KOPT-K1 (cell line): ENCODE data around the gene NPSR1.

Experiments
- H3K27ac ChIP-seq: fragments of 200-600 bp; sonication (generic); 2 replicates; pipeline ENCODE4 v1.5.1; 2016; ENCODE audit warnings: antibody characterized with exemption, mild to moderate bottlenecking, low read depth, low read length; ENCODE audit not compliant: poor library complexity, severe bottlenecking
- H3K36me3 ChIP-seq: fragments of 200-600 bp; sonication (generic); 2 replicates; pipeline ENCODE4 v1.5.1; 2017; ENCODE audit warnings: antibody characterized with exemption, mild to moderate bottlenecking, low read length, moderate library complexity; ENCODE audit not compliant: insufficient read depth
- H3K9me3 ChIP-seq: fragments of 200-600 bp; sonication (generic); 2 replicates; pipeline ENCODE4 v1.5.1; 2017; ENCODE audit warnings: antibody characterized with exemption, low read length, mild to moderate bottlenecking; ENCODE audit not compliant: insufficient read depth, poor library complexity, severe bottlenecking

Gene NPSR1

DNA sequence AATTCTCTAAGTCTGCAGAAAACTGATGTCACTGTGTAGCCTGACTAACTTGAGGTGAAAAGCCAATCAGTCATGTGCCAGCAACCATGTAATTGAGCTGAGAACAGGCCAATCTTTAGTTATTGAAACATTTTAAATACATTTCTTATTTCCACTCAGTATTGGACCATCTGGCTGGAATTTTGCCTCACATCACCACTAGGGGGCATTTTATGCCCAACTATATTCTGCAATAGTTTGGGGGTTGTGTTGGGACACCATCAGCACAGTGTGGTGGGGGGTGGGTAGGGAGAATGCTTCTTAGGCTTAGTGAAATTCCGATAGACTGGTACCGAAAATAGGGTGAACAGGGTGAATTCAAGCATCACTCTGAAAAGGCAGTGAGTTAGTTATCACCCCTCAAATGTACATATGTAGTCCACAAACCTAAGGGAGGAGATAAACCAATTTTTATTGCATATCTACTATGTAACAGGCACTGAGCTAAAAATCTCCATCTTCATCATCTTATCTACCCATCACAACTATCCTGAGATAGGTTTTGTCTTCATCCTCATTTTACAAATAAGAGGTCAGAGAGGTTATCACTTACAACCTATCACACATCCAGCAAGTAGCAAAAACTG, 17.8 kb downstream of the NPSR1 start:
- no peaks in the 10 kb centered on the region for H3K9me3 ChIP-seq
- H3K27ac ChIP-seq = no peak overlapping the region
- H3K36me3 ChIP-seq = no peaks in the 10 kb centered on the region

DNA sequence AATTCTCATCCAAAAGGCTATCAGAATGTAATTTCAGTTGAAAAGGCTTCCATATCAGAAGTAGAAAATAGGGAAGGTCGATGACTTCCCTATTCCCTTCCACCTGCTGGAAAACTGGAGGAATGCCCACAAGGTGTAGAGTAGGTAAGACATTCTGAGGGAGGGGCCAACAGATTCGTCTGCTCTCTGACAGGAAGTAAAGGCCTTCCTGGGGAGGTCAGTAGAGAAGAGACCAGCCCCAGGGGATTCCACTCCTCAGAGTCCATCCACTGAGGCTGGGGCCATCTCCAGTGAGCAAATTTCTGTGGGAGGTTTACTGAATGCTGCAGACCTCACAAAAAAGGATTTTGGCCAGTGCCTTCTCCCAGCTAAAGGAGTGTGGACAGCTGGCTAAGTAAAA, 19.5 kb downstream of the NPSR1 start:
- H3K9me3 ChIP-seq = no peaks in the 10 kb centered on the region
- no peak overlapping the region for H3K27ac ChIP-seq
- H3K36me3 ChIP-seq = no peaks in the 10 kb centered on the region

DNA sequence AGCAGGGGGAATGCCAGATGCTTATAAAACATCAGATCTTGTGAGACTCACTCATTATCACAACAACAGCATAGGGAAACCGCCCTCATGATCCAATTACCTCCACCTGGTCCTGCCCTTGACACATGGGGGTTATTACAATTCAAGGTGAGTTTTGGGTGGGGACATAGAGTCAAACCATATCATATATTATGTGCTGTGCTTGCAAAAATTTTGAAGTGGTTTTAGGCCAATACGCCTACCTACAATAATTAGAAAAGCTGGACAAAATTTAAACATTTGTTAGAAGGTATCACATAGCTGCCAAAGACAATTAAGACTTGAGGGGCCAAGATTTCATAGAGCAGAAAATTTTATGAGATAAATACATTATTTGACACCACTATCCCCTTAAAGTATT, 29.5 kb downstream of the NPSR1 start:
- no peaks in the 10 kb centered on the region for H3K36me3 ChIP-seq
- no peaks in the 10 kb centered on the region for H3K9me3 ChIP-seq
- no peak overlapping the region for H3K27ac ChIP-seq

DNA sequence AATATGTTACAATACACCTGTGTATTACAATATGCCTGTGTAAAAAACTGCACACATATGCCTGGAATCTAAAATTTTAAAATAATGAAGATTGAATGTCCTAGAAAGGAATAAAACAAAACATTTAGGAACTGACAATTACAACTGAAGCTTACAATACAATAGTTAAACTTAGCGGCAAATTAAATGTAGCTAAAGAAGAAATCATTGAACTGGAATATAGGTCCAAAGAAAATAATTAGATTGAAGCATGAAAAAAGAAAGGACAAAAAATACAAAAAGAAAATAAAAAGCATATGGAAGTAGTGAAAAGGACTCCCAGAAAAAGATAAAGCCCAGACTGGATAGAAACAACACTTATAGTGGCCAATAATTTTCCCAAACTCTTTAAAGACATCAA, 38.4 kb downstream of the NPSR1 start:
- H3K36me3 ChIP-seq = no peaks in the 10 kb centered on the region
- no peak overlapping the region for H3K27ac ChIP-seq
- H3K9me3 ChIP-seq = peaks cover 13% of the 10 kb centered on the region

DNA sequence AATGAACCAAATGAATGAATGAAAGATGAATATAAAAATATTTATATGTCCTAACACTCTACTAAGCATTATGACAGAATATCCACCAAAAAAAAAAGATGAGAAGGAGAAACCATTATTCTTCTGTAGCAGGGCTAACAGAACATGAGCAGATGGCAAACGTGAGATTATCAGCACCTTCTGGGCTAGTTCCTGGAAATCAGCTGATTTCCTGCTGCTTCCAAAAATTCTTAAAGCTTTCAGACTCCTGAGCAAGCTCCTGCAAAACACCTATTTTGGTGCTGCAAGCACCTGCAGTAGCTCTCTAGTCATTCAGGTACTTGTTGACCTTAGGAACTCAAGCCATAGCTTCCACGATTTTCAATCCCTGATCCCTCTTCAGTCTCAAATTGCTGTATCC, 51.8 kb downstream of the NPSR1 start:
- H3K36me3 ChIP-seq = no peaks in the 10 kb centered on the region
- H3K27ac ChIP-seq = no peak overlapping the region

DNA sequence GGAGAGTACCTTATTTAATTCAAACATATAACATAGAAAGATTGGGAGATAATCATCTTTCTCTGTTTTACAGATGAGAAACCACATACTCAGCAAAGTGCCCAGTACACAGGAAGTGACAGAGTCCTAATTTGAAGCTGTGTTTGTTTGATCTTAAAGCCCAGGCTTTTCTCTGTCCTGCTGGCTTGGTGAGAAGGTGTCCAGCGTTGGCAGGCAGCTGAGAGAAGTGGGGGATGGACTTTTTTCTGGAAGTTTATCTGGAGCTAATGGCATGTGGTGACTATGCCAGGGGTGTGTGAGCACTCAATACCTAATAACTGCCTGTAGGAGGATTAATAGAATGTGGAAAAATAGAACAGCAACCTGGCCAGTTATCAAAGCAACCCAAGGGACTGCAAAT, 60.8 kb downstream of the NPSR1 start:
- Histone ChIP-seq H3K27ac (no peak overlapping the region), H3K36me3 (no peaks in the 10 kb centered on the region)

More for the DNA sequence above, 51.8 kb downstream of the NPSR1 start:
- no peaks in the 10 kb centered on the region for H3K9me3 ChIP-seq

DNA sequence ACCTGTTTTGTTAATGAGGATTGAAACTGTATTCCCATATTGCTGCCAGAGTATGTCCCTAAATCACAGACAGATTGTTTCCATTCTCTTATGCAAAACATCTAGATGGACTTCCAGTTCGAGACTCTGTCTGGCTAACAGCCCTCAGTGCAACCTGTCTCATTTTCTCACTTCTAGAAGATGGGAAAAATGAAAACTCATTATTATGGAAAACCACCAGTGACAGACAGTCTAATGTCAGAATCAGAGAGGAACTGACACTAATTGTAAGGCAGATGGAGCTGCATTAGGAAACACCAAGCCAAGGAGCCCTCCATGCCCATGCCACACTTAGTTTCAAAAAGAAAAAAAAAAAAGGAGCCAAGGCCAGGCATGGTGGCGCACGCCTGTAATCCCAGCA, 61.6 kb downstream of the NPSR1 start:
- H3K36me3 ChIP-seq = no peaks in the 10 kb centered on the region
- no peaks in the 10 kb centered on the region for H3K9me3 ChIP-seq
- H3K27ac ChIP-seq = no peak overlapping the region

More for the DNA sequence above, 60.8 kb downstream of the NPSR1 start:
- H3K9me3 ChIP-seq = no peaks in the 10 kb centered on the region

DNA sequence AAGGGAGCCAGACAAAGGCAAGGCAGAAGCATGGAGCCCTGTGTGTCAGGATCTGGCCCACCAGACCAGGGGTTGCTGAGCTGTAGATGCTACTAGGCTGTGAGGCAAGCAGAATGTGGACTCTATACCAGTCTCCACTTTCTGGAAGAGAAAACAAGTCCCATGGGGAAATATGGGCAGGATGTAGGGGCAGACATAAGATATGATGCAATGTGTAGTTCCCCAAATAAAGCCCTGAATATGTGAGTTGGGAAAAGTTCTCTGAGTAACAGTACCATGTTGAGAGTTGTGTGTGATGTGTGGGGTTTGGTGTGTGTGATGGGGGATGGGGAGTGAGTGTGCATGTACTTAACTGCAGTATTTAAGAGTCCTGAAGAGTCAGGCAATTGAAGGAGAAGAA, 62.3 kb downstream of the NPSR1 start:
- no peak overlapping the region for H3K27ac ChIP-seq
- H3K36me3 ChIP-seq = no peaks in the 10 kb centered on the region
- no peaks in the 10 kb centered on the region for H3K9me3 ChIP-seq

DNA sequence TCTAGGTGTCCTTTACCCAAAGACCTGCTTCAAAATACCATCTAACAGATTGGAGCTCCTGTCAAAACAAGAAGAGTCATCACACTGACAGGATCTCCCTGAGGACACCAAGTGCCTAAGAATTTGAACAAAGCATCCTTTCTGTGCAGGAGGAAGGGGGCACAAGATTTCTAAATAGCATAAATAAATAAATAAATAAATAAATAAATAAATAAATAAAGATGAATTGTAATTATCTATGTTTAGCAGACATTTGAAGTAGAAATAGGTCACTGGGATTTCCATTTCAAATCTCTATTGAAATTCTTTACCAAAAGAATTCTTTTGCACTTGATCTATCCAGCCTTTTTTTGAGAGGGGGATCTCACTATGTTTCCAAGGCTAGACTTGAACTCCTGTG, 65.3 kb downstream of the NPSR1 start:
- Histone ChIP-seq H3K9me3 (no peaks in the 10 kb centered on the region), H3K36me3 (no peaks in the 10 kb centered on the region), H3K27ac (no peak overlapping the region)

DNA sequence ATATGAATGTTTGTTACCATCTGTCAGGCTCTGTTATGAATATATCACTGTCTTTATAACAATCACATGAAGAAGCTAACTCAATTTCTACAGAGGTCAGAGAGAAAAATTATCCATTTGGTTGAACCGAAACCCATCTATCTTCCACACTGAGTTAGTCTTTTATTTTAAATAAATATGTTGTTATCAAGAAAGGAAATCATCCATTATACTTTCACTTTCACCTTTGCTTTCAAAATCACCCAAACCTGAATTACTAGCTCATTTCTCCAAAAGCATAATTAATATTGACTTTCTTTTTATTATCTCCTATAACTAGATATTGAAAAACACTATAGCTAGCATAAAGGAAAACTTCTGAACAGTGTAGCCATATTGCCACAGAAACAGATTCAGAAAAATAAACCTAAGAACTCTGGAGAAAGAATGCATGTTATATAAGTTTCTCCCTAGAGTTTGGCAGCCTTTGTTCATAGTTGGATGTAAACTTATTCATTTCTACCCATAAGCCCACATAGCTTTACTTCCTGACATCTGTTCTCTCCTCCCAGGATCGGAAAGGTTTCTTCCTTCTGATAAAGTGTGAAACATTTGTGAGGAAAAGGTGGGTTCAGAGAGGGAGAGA, 66.0 kb downstream of the NPSR1 start:
- no peaks in the 10 kb centered on the region for H3K36me3 ChIP-seq
- H3K9me3 ChIP-seq = no peaks in the 10 kb centered on the region
- H3K27ac ChIP-seq = no peak overlapping the region

DNA sequence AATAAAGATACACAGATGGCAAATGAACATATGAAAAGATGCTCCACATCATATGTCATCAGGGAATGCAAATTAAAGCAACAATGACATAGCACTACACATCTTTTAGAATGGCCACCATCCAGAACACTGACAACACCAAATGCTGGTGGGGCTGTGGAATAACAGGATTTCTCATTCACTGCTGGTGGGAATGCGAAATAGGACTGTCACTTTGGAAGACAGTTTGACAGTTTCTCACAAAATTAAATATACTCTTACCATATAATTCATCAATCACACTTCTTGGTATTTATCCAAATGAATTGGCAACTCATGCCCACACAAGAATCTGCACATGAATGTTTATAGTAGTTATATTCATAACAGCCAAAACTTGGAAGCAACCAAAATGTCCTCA, 68.2 kb downstream of the NPSR1 start:
- Histone ChIP-seq H3K9me3 (no peaks in the 10 kb centered on the region), H3K36me3 (no peaks in the 10 kb centered on the region), H3K27ac (no peak overlapping the region)

DNA sequence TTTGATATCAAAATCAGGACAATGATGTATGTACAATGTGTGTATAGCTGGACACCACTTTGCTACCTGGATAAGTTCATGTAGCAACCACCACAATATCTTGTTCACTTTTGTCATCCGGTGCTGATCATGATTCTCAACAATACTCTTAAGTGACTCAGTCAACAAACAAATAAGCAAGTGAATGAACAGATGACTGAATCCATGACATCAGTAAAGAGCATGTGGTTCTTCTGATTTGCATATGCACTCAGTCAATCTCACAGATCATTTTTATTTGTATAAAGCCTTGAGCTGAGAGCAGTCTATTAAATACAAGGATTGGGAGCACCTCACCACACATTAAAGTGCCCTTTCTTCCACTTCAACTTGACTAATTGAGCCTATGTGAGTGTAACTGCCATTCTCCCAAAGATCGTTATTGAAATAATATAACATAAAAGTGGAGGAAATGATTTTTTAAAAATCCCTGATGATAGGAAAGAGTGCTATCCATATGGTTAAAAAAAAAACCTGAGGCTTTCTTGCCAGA, 69.5 kb downstream of the NPSR1 start:
- no peaks in the 10 kb centered on the region for H3K36me3 ChIP-seq
- H3K9me3 ChIP-seq = no peaks in the 10 kb centered on the region
- H3K27ac ChIP-seq = no peak overlapping the region

DNA sequence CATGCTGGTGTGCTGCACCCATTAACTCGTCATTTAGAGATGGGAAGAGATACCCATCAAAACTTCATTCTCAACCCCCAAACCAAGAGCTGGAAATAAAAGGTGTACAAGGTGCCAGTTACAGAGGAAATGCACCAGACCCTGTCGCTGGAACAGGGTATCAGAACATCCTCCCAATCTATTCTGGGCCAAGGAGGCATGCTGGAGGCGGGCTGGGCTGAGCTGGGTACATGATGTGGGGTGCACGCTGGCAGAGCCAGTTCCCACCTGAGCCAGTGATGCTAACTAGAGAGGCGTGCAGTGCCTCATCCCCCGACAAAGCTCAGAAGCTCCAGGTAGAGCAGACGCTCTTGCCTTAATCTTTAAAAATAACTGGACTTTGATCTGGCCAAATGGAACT, 70.1 kb downstream of the NPSR1 start:
- Histone ChIP-seq H3K9me3 (no peaks in the 10 kb centered on the region), H3K36me3 (no peaks in the 10 kb centered on the region), H3K27ac (no peak overlapping the region)

DNA sequence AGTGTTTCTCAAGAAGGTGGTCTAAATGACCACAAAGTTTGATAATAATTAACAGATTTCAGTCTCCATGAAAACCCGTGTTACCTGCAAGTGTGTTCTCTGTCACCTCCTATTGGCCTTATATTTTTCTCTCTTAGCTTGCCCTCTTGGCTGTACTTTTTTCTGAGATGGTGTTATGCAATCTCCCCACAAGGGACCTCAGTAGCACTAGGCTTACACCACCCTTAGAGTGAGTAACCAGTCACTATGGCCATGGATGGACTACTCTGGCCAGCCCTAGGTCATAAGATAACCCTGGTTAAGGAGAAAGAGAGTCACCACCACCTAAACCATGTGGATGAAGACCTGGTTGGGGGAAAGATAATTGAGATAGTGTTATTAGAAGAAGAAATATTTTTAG, 76.8 kb downstream of the NPSR1 start:
- Histone ChIP-seq H3K27ac (no peak overlapping the region), H3K9me3 (no peaks in the 10 kb centered on the region), H3K36me3 (no peaks in the 10 kb centered on the region)

DNA sequence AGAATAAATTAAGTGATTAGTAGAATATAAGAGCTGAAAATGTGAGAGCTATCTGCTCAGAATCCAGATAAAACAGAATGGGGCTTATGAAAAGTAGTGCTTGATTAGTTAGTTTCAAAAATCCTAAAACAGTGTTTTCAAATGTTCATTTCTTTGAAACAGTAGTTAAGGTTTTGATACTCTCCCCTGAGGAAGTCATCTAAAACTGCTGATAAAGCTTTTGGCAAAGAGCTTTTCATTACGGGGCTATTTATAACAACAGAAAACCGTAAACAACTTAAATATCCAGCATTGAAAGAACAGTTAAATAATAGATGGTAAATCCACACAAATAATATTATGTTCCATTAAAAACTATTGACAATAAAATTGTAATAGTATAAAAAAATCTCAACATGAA, 77.5 kb downstream of the NPSR1 start:
- H3K27ac ChIP-seq = no peak overlapping the region
- H3K36me3 ChIP-seq = no peaks in the 10 kb centered on the region
- no peaks in the 10 kb centered on the region for H3K9me3 ChIP-seq

DNA sequence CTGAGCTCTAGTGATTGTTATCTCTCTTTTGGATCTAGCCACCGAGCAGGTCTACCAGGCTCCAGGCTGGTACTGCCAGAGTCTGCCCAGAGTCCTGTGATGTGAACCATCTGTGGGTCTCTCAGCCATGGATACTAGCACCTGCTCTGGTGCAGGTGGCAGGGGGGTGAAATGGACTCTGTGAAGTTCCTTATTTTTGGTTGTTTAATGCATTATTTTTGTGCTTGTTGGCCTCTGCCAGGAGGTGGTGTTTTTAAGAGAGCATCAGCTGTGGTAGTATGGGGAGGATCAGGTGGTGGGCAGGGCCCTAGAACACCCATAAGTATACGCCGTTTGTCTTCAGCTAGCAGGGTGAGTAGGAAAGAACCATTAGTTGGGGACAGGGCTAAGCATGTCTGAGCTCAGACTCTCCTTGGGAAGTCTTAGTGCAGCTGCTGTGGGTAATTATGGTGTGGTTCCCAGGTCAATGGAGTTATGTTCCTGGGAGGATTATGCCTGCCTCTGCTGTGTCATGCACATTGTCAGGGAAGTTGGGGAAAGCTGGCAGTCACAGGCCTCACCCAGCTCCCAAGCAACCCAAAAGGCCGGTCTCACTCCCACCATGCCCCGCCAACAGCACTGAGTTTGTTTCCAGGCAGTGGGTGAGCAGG, 81.8 kb downstream of the NPSR1 start:
- no peaks in the 10 kb centered on the region for H3K9me3 ChIP-seq
- H3K27ac ChIP-seq = no peak overlapping the region
- no peaks in the 10 kb centered on the region for H3K36me3 ChIP-seq
